RWPE1 (cell line): ENCODE data around the gene DENND1A.
"Not testable (repeated sequence)": the region's sequence is repeated elsewhere in the genome, so short reads cannot be mapped to it uniquely, and the experiment has no call there.

Source experiments
- CTCF ChIA-PET: fragments of 350-600 bp; sonication (Branson Sonifier 250); formaldehyde crosslinking; extraction: SDS; loops from one replicate; lab custom pipeline; 2021; lab: Yijun Ruan, JAX
- POLR2A ChIA-PET: fragments of 400-600 bp; formaldehyde crosslinking; extraction: SDS; loops from one replicate; lab custom pipeline; 2020; ENCODE audit warnings: antibody characterized with exemption; ENCODE audit not compliant: low non-redundant PET; lab: Yijun Ruan, JAX
- DNase-seq: peaks from one replicate; pipeline ENCODE4 v3.0.0; 2012; ENCODE audit warnings: low spot score
- H3K27ac ChIP-seq: fragments of 450-650 bp; 2 replicates; pipeline ENCODE4 v1.5.1; 2017
- TF ChIP-seq, protein P1 (sequence below): fragments of 450-650 bp; conservative IDR thresholded peaks from 2 replicates; pipeline ENCODE4 v1.5.1; 2017; ENCODE audit warnings: low read depth, mild to moderate bottlenecking

Gene DENND1A

DNA sequence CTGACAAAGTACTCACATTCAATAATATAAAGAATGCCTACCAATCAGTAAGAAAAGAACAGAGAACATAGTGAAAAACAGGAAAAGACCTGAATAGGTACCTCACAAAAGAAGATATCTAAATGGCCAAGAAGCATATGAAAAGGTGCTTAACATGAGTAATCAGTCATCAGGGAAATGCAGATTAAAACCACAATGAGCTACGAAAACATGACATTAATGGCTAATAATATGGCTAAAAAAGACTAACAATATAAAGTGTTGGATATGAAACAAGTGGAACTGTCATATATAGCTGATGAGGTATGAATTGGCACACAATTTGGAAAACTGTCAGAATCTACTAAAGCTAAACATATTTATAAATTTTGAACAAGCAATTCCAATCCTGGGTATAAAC lies 18.9 kb downstream of the DENND1A start:
- ChIA-PET POLR2A (no interaction called here), CTCF (interaction anchor here (0.7 kb wide), 1 partner anchor 13 kb away, joined by 4 read pairs; no protein-coding TSS in a partner anchor)
- DNase-seq, result no peak
- H3K27ac ChIP-seq, result no peak overlapping the region
- TF ChIP-seq, protein P1, sequence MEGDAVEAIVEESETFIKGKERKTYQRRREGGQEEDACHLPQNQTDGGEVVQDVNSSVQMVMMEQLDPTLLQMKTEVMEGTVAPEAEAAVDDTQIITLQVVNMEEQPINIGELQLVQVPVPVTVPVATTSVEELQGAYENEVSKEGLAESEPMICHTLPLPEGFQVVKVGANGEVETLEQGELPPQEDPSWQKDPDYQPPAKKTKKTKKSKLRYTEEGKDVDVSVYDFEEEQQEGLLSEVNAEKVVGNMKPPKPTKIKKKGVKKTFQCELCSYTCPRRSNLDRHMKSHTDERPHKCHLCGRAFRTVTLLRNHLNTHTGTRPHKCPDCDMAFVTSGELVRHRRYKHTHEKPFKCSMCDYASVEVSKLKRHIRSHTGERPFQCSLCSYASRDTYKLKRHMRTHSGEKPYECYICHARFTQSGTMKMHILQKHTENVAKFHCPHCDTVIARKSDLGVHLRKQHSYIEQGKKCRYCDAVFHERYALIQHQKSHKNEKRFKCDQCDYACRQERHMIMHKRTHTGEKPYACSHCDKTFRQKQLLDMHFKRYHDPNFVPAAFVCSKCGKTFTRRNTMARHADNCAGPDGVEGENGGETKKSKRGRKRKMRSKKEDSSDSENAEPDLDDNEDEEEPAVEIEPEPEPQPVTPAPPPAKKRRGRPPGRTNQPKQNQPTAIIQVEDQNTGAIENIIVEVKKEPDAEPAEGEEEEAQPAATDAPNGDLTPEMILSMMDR, result no peak

DNA sequence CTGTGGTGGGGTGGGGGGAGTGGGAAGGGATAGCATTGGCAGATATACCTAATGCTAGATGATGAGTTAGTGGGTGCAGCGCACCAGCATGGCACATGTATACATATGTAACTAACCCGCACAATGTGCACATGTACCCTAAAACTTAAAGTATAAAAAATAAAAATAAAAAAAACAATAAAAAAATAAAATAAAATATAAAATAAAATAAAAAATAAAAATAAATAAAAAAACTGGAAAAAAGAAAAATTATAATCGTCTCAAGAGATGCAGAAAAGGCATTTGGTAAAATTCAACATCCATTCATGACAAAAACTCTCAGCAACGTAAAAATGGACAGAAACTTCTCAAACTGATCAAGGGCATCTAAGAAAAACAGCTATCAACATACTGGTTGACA lies 20.7 kb downstream of the DENND1A start:
- CTCF ChIA-PET, result not testable (repeated sequence)

DNA sequence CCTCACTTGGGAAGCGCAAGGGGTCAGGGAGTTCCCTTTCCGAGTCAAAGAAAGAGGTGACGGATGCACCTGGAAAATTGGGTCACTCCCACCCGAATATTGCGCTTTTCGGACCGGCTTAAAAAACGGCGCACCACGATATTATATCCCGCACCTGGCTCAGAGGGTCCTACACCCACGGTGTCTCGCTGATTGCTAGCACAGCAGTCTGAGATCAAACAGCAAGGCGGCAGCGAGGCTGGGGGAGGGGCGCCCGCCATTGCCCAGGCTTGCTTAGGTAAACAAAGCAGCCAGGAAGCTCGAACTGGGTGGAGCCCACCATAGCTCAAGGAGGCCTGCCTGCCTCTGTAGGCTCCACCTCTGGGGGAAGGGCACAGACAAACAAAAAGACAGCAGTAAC lies 26.4 kb downstream of the DENND1A start:
- H3K27ac ChIP-seq, POLR2A ChIA-PET, DNase-seq, CTCF ChIA-PET: not testable (repeated sequence)

More for the DNA sequence above, 20.7 kb downstream of the DENND1A start:
- DNase-seq, POLR2A ChIA-PET, H3K27ac ChIP-seq: not testable (repeated sequence)

DNA sequence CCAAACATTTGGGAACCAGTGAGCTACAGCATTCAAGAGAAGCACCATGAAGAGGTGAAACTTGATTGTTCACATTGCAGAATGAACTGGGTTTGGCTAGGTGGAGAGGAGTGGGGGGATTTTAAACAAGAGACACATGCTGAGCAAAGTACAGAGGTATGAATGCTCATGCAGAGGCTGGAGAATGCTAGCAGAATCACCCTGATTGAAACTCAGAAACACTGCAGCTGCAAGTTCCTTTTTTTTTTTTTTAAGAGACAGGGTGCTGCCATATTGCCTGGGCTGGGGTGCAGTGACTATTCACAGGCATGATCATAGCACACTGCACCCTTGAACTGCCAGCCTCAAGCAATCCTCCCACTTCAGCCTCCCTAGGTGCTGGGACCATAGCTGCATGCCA lies 35.1 kb downstream of the DENND1A start:
- no peak for DNase-seq
- CTCF ChIA-PET, result interaction anchor here (1.4 kb wide), 1 partner anchor 15 kb away, joined by 3 read pairs; no protein-coding TSS in a partner anchor
- POLR2A ChIA-PET, result no interaction called here
- H3K27ac ChIP-seq, result no peak overlapping the region
- TF ChIP-seq, protein P1, result no peak

DNA sequence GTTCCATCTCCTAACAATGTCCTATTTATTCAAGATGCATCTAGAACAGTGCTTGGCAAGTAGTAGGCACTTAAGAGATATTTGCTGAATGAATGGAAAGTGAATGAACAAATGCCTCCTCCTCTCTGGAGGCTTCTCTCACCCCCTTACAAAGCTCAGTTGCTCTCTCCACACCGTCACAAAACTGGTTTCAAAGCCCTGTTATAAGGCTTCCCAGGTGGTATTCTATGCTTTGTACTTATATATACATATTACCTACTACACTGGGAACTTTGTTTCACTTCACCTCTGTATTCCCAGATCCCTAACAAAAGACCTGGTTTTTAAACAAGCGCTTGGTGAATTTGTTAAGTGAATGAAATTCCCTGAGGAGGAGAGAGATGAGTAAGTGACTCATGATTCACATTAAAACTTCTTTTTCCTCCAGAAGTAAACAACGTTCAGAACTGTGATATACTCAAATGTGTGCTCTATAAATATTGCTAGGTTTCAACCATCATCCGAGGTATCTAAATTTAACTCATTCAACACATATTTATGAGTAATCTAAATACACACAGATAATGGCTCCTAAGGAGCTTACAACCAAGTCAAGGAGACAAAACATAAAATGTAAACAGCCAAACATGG lies 36.0 kb downstream of the DENND1A start:
- H3K27ac ChIP-seq, result no peak overlapping the region
- TF ChIP-seq, protein P1, result no peak
- POLR2A ChIA-PET, result no interaction called here
- CTCF ChIA-PET, result interaction anchor here (0.7 to 1.4 kb wide), 2 partner anchors 14 to 233 kb away, joined by 3 read pairs; no protein-coding TSS in a partner anchor
- DNase-seq, result no peak

DNA sequence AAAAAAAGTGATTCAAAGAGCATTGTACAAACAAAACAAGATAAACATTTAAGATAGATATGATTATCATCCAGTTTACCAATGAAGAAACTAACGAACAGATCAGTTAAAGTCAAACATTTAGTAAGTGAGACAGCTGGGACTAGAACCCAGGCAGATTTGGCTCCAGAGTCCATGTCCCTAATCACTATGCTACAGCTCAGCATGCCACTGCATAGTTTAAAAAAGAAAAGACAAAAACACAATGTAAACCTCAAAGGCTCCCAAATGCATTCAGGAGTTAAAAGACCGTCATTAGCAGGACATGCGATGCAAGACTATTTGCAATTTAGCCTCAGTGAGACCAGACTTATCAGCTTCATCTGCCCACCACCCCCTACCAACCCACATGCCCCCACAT lies 36.8 kb downstream of the DENND1A start:
- POLR2A ChIA-PET, result no interaction called here
- no peak for DNase-seq
- TF ChIP-seq, protein P1, result no peak

DNA sequence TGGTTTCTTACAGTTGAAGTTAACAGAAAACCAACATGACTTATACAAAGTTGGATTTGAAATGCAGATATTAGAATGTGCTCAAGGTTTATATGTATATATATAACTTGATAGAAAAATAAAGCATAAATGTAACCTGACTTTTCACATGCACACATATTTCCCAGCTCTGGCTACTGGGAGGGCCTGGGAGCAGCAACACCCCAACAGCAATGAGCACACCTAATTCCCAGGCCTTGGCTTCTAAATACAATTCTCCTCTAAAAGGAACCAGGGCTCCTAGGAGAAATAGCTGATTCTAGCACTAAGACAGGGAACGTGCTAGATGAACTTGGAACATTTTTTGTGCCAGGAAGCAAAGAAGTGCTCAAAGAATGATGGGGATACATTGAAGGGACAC lies 42.1 kb downstream of the DENND1A start:
- POLR2A ChIA-PET, result no interaction called here
- no peak overlapping the region for H3K27ac ChIP-seq
- CTCF ChIA-PET, result no interaction called here
- DNase-seq, result no peak
- TF ChIP-seq, protein P1, result no peak

More for the DNA sequence above, 36.8 kb downstream of the DENND1A start:
- no peak overlapping the region for H3K27ac ChIP-seq
- CTCF ChIA-PET, result no interaction called here

DNA sequence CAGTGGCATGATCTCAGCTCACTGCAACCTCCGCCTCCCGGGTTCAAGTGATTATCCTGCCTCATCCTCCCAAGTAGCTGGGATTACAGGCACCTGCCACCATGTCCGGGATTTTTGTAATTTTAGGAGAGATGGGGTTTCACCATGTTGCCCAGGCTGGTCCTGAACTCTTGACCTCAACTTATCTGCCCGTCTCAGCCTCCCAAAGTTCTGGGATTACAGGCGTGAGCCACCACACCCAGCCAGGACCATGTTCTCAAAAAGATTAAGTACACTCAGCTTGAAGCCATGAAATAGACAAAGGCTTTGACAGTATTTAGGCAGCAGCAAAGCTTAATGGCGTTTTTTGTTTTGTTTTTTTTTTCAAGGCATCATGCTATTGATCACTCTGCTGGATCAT lies 44.1 kb downstream of the DENND1A start:
- DNase-seq, POLR2A ChIA-PET, H3K27ac ChIP-seq: not testable (repeated sequence)
- CTCF ChIA-PET, result interaction anchor here (0.6 to 0.8 kb wide), 2 partner anchors 12 to 43 kb away, joined by 4 to 6 read pairs; no protein-coding TSS in a partner anchor
